H1 (cell line): ENCODE data around the gene LCN9. TPM values are rescaled to one million over a fixed set of nuclear protein-coding genes. Genes with fewer than 3 reads are reported as not detected.
"Not testable (repeated sequence)": the region's sequence is repeated elsewhere in the genome, so short reads cannot be mapped to it uniquely, and the experiment has no call there.

Source experiments
- CTCF ChIA-PET: fragments of 300-600 bp; sonication (Branson Sonifier 250); formaldehyde crosslinking; loops from one replicate; lab custom pipeline; 2021; ENCODE audit not compliant: partially characterized antibody; lab: Charles Lee
- POLR2A ChIA-PET: fragments of 300-600 bp; sonication (Branson Sonifier 250); formaldehyde crosslinking; loops from one replicate; lab custom pipeline; 2021; ENCODE audit warnings: inconsistent platforms; ENCODE audit not compliant: partially characterized antibody; lab: Charles Lee
- DNase-seq, 2 experiments: peaks; one replicate each; pipeline versions ENCODE4 v3.0.0 to v3.0.0-alpha.2; 2010 to 2022; ENCODE audit warnings: low spot score in 2 of 2, low read depth in 1 of 2, mixed read lengths in 1 of 2
- FAIRE-seq: peaks from 2 replicates; lab custom pipeline; 2011; peaks lifted over from hg19 to GRCh38; lab: Jason Lieb, UNC
- H2AFZ ChIP-seq: 2 replicates; pipeline ENCODE4 v1.8.1; 2012; ENCODE audit warnings: low read length, inconsistent platforms
- H2AK5ac ChIP-seq: 2 replicates; pipeline ENCODE4 v1.6.1; 2013; ENCODE audit warnings: low read depth, low read length
- H2BK120ac ChIP-seq: replicated peaks from 2 replicates; pipeline ENCODE3; 2013; ENCODE audit warnings: low read depth, low read length, inconsistent platforms
- H2BK12ac ChIP-seq: 2 replicates; pipeline ENCODE4 v1.6.1; 2013; ENCODE audit warnings: low read depth, low read length
- H2BK15ac ChIP-seq: 2 replicates; pipeline ENCODE4 v1.6.1; 2013; ENCODE audit warnings: low read length
- H2BK20ac ChIP-seq: 2 replicates; pipeline ENCODE4 v1.6.1; 2013; ENCODE audit warnings: low read length
- H2BK5ac ChIP-seq: 2 replicates; pipeline ENCODE4 v1.6.1; 2013; ENCODE audit warnings: low read depth, low read length
- H3K14ac ChIP-seq: 2 replicates; pipeline ENCODE4 v1.6.1; 2013; ENCODE audit warnings: inconsistent platforms; ENCODE audit not compliant: insufficient read length
- H3K18ac ChIP-seq: 2 replicates; pipeline ENCODE4 v1.6.1; 2013; ENCODE audit warnings: low read length; ENCODE audit errors: extremely low read depth
- H3K23ac ChIP-seq: 2 replicates; pipeline ENCODE4 v1.6.1; 2013; ENCODE audit warnings: inconsistent platforms; ENCODE audit not compliant: insufficient read length
- H3K23me2 ChIP-seq: 2 replicates; pipeline ENCODE4 v1.6.1; 2013; ENCODE audit warnings: low read depth, low read length
- H3K27ac ChIP-seq: 2 replicates; pipeline ENCODE4 v1.6.1; 2011; ENCODE audit warnings: low read depth, low read length, inconsistent platforms
- H3K27me3 ChIP-seq, 4 experiments: replicated peaks in 1 of 4; 1 replicate in 1 of 4; 2 replicates in 3 of 4; pipeline versions ENCODE4 v1.6.1 to v1.8.1; 2011 to 2013; ENCODE audit warnings: low read length in 3 of 4, mild to moderate bottlenecking in 3 of 4, inconsistent platforms in 2 of 4, mixed read lengths in 2 of 4, moderate library complexity in 1 of 4; ENCODE audit not compliant: control insufficient read depth in 3 of 4, insufficient read depth in 3 of 4; ENCODE audit errors: extremely low read depth in 1 of 4
- H3K36me3 ChIP-seq, 4 experiments: 2 replicates each; pipeline versions ENCODE4 v1.6.1 to v1.8.1; 2011 to 2013; ENCODE audit warnings: mild to moderate bottlenecking in 4 of 4, low read length in 3 of 4, moderate library complexity in 2 of 4, control low read depth in 1 of 4, inconsistent platforms in 1 of 4; ENCODE audit not compliant: insufficient read depth in 4 of 4, control insufficient read depth in 2 of 4
- H3K4ac ChIP-seq: replicated peaks from 2 replicates; pipeline ENCODE3; 2013; ENCODE audit warnings: low read length, low read depth, mixed read lengths, inconsistent platforms; ENCODE audit not compliant: insufficient read length
- H3K4me1 ChIP-seq, 4 experiments: replicated peaks in 1 of 4; 1 replicate in 1 of 4; 2 replicates in 3 of 4; pipeline versions ENCODE4 v1.6.1 to v1.8.1; 2011 to 2013; ENCODE audit warnings: low read length in 3 of 4, inconsistent platforms in 2 of 4, mixed read lengths in 1 of 4; ENCODE audit not compliant: insufficient read depth in 4 of 4, control insufficient read depth in 3 of 4
- H3K4me2 ChIP-seq, 2 experiments: 2 replicates each; pipeline versions ENCODE4 v1.6.1 to v1.8.1; 2011 to 2013; ENCODE audit warnings: low read depth in 2 of 2, low read length in 2 of 2, control low read depth in 1 of 2, inconsistent platforms in 1 of 2, mild to moderate bottlenecking in 1 of 2; ENCODE audit not compliant: insufficient read depth in 1 of 2
- H3K4me3 ChIP-seq, 4 experiments: fragments of 200-600, 300-600 bp in 1 of 4; sonication (generic), shearing (Covaris generic), sonication (Bioruptor Twin) in 1 of 4; 2 replicates each; pipeline versions ENCODE4 v1.5.1 to v1.8.1; 2011 to 2016; ENCODE audit warnings: low read length in 4 of 4, low read depth in 3 of 4, control low read depth in 2 of 4, inconsistent platforms in 2 of 4, mild to moderate bottlenecking in 2 of 4, mixed read lengths in 1 of 4, moderate library complexity in 1 of 4; ENCODE audit not compliant: insufficient read depth in 2 of 4; ENCODE audit errors: extremely low read depth in 1 of 4
- H3K56ac ChIP-seq: replicated peaks from 2 replicates; pipeline ENCODE3; 2013; ENCODE audit warnings: low read depth, mild to moderate bottlenecking, mixed read lengths, low read length, inconsistent platforms; ENCODE audit not compliant: insufficient read length
- H3K79me1 ChIP-seq: 2 replicates; pipeline ENCODE4 v1.6.1; 2013; ENCODE audit warnings: low read depth, low read length, control low read depth
- H3K79me2 ChIP-seq, 2 experiments: 2 replicates each; pipeline versions ENCODE4 v1.6.1 to v1.8.1; 2012 to 2013; ENCODE audit warnings: low read length in 2 of 2, mild to moderate bottlenecking in 2 of 2, inconsistent platforms in 1 of 2; ENCODE audit not compliant: insufficient read depth in 2 of 2, control insufficient read depth in 1 of 2
- H3K9ac ChIP-seq, 4 experiments: replicated peaks in 1 of 4; 1 replicate in 1 of 4; 2 replicates in 3 of 4; pipeline versions ENCODE4 v1.6.1 to v1.8.1; 2011 to 2013; ENCODE audit warnings: low read depth in 3 of 4, low read length in 3 of 4, control low read depth in 2 of 4, mild to moderate bottlenecking in 2 of 4, moderate library complexity in 2 of 4, inconsistent platforms in 1 of 4; ENCODE audit errors: extremely low read depth in 1 of 4
- H3K9me3 ChIP-seq, 2 experiments: 2 replicates each; pipeline versions ENCODE4 v1.6.1 to v1.8.1; 2012 to 2013; ENCODE audit warnings: mild to moderate bottlenecking in 2 of 2, moderate library complexity in 2 of 2, control low read depth in 1 of 2, inconsistent platforms in 1 of 2, low read depth in 1 of 2, low read length in 1 of 2, mixed read lengths in 1 of 2; ENCODE audit not compliant: insufficient read depth in 2 of 2
- H4K20me1 ChIP-seq, 2 experiments: replicated peaks in 1 of 2; 2 replicates each; pipeline versions ENCODE3 to v1.8.1; 2011 to 2013; ENCODE audit warnings: inconsistent platforms in 2 of 2, low read length in 2 of 2, mild to moderate bottlenecking in 1 of 2; ENCODE audit not compliant: insufficient read depth in 2 of 2, control insufficient read depth in 1 of 2
- H4K5ac ChIP-seq: 2 replicates; pipeline ENCODE4 v1.6.1; 2013; ENCODE audit warnings: low read length, low read depth, mixed read lengths, inconsistent platforms; ENCODE audit not compliant: insufficient read length
- H4K8ac ChIP-seq: 2 replicates; pipeline ENCODE4 v1.8.0; 2013; ENCODE audit warnings: mild to moderate bottlenecking, moderate library complexity, low read length, inconsistent platforms; ENCODE audit not compliant: insufficient read depth; ENCODE audit errors: extremely low read depth
- H4K91ac ChIP-seq: replicated peaks from 2 replicates; pipeline ENCODE3; 2013; ENCODE audit warnings: low read length, mixed read lengths, inconsistent platforms; ENCODE audit not compliant: insufficient read length
- WGBS, 2 experiments: shearing (Covaris generic) in 1 of 2; methylation state at CpG; one replicate each; pipeline versions ENCODE4 v1.1.6 to v1.1.7; 2013 to 2015; ENCODE audit warnings: low lambda C conversion rate in 2 of 2, mixed read lengths in 2 of 2, inconsistent platforms in 1 of 2, low coverage in 1 of 2, missing lambda C conversion rate in 1 of 2; ENCODE audit not compliant: insufficient replicate concordance in 2 of 2, insufficient coverage in 1 of 2, insufficient read length in 1 of 2; ENCODE audit errors: extremely low coverage in 1 of 2, missing lambda C conversion rate in 1 of 2; 5-methylcytosine and 5-hydroxymethylcytosine counted together
- polyA plus RNA-seq, 7 experiments: library from polyadenylated mRNA; depleted of rRNA in 3 of 7; stranded (reverse) in 5 of 7; unstranded in 2 of 7; fragments of >200 nt in 5 of 7; fragments of 200-250 nt in 2 of 7; gene quantifications; 1 replicate in 5 of 7; 2 replicates in 1 of 7; 4 replicates in 1 of 7; pipeline versions ENCODE4 v1.2.1 to v1.2.3, GENCODE V29; 2011 to 2013; ENCODE audit warnings: missing spikeins in 2 of 7, mixed read lengths in 2 of 7
- total RNA-seq: library from RNA; stranded (reverse); fragmentation: NEBNext Ultra II Directional; extraction: Animal tissue kit (Norgen Biotek cat#: 25700); gene quantifications from 2 replicates; pipeline ENCODE4 v1.2.1, GENCODE V29; 2021

LCN9 gene
- total and polyA plus RNA-seq, 2 of the 8 experiments (the other 6 are each of a cell fraction or from before 2014, with no cell fraction given), result 2.3 to 3.1 TPM

DNA sequence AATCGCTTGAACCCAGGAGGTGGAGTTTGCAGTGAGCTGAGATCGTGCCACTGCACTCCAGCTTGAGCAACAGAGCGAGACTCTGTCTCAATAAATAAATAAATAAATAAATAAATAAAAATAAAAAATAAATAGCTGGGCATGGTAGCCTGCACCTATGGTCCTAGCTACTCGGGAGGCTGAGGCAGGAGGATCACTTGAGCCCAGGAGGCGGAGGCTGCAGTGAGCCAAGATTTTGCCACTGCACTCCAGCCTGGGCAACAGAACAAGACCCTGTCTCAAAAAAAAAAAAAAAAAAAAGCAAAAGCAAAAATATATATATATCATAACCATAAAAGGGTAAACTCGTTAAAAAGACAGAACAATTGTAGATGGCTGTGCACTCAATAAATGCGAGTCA, 9.7 kb downstream of the LCN9 start:
- H3K79me1 ChIP-seq, H3K36me3 ChIP-seq, H2AK5ac ChIP-seq, H2BK5ac ChIP-seq, H2BK20ac ChIP-seq, H3K23me2 ChIP-seq, H3K27ac ChIP-seq, H3K18ac ChIP-seq, H3K56ac ChIP-seq, H3K4me3 ChIP-seq, H4K20me1 ChIP-seq, H3K9ac ChIP-seq, H3K23ac ChIP-seq, H2BK12ac ChIP-seq, FAIRE-seq, H3K79me2 ChIP-seq, H4K91ac ChIP-seq, H4K8ac ChIP-seq, H3K14ac ChIP-seq, H4K5ac ChIP-seq, H3K4me2 ChIP-seq, H3K27me3 ChIP-seq, H3K4me1 ChIP-seq, H3K4ac ChIP-seq, H2AFZ ChIP-seq, H2BK120ac ChIP-seq, DNase-seq, H2BK15ac ChIP-seq: not testable (repeated sequence)
- 93% methylated on average over 7 of the region's 7 CpGs; no CpG with 5 or more reads in 1 of the 2 experiments for WGBS, 2 experiments
- peaks cover 4 to 19% of the 10 kb centered on the region in 2 experiments; a peak in 3 of 4 replicates for H3K9me3 ChIP-seq
- ChIA-PET POLR2A (interaction anchor here (0.6 to 1.7 kb wide), 5 partner anchors 8 to 24 kb away, joined by 3 to 7 read pairs (median 3); no protein-coding TSS in a partner anchor), CTCF (interaction anchor here (0.6 to 3.6 kb wide), 11 partner anchors 9 to 273 kb away, joined by 3 to 32 read pairs (median 4); no protein-coding TSS in a partner anchor)
